Activated CD8-positive, alpha-beta memory T cell treated with anti-CD3 and anti-CD28 coated beads, Interleukin-2, amount 50 U/mL, for 24 hours (primary cell): ENCODE results near the gene PAFAH1B1.
"Not testable (repeated sequence)": the region's sequence is repeated elsewhere in the genome, so short reads cannot be mapped to it uniquely, and the experiment has no call there.

Experiments used
- DNase-seq: peaks from one replicate; pipeline ENCODE4 v3.0.0-alpha.2; 2020; ENCODE audit errors: extremely low read depth

The PAFAH1B1 gene

GRCh38 chr17:2689411-2690164, 96.1 kb downstream of the PAFAH1B1 start:
- DNase-seq = no peak

GRCh38 chr17:2690165-2691068, 97.0 kb downstream of the PAFAH1B1 start:
- no peak for DNase-seq

DNA sequence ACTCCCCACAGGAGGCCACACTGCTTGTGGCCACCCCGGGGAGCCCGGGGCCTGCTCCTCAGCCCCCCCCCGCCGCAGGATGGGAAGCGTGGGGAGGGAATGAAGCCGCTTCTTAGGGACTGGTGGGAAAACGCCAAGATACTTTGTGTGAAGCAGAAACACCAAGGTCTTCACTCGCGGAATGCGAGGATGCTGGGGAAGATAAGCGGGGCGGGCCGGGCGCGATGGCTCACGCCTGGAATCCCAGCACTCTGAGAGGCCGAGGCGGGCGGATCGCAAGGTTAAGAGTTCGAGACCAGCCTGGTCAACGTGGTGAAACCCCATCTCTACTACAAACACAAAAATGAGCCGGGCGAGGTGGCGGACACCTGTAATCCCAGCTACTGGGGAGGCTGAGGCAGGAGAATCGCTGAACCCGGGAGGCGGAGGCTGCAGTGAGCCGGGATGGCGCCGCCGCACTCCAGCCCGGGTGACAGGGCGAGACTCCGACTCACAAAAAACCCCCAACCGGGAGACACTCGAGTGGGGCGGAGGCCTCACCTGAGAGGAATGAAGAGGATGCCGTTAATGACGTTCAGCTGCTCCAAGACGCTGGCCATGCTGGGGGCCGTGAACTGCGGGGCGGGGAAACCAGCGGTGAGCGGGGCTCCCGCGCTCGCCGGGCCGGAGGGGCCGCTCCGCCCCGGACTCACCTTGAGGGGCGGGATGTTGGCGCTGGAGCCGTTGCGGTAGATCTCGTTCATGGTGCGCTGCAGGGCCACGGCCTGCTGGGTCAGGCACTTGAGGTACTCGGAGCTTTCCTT, 97.8 kb downstream of the PAFAH1B1 start:
- no peak for DNase-seq

DNA sequence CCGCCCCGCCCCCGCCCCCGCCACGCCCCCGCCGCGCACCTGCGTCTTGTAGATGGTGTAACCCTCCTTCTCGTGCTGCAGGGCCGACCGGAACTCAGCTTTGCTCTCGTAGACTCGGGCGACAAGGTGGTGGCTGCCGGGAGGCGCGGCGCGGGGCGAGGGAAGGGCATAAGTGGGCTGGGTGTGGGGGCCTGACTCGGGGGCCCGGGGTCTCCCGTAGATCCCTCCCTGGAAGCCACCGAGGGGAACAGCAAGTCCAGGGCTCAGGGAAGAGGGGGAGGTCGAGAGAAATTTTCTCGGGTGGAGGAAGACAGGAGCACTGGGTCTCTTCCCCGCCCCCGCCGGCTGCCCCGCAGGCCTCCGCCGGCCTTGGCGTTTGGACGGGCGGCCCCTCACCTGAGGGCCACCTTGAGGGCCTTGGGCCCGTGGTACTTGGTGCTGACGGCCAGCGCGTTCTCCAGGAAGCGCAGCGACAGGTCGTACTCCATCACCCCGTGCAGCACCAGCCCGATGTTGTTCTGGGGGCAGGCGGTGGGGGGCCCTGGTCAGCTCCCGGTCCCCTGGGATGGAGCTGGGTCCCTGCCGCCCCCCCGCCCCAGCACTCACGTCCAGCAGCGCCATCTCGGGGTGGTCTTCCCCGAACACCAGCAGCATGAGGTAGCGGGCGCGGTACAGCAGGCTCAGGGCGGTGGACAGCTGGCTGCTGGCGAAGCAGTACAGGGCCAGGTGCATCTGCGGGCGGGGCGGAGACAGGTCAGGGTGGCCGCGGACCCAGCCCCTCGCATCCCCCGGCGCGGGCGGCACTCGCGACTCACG, 98.7 kb downstream of the PAFAH1B1 start:
- DNase-seq = no peak

DNA sequence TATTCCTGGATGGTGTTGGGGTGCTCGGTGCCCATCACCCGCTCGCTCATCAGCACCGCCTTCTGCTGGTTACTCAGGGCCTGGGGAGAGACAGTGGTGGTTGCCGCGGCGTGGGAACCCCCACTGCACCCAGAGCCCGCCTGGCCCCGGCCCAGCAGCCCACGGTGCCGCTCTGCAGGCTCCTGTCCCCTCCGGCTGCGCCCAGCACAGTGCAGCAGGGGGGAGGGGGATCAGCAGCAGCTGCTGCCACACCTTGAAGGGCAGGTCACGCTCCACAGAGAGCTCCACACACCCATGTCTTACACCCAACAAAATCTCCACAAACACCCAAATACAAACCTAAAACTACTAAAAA, 99.3 kb downstream of the PAFAH1B1 start:
- no peak for DNase-seq

GRCh38 chr17:2693561-2694380, 100.3 kb downstream of the PAFAH1B1 start:
- DNase-seq = no peak

- DNase-seq = no peak
These were observed 101.2 kb downstream of the PAFAH1B1 start for GRCh38 chr17:2694381-2695242.

GRCh38 chr17:2695243-2695960, 101.9 kb downstream of the PAFAH1B1 start:
- DNase-seq = no peak

GRCh38 chr17:2695961-2696760, 102.7 kb downstream of the PAFAH1B1 start:
- no peak for DNase-seq

DNA sequence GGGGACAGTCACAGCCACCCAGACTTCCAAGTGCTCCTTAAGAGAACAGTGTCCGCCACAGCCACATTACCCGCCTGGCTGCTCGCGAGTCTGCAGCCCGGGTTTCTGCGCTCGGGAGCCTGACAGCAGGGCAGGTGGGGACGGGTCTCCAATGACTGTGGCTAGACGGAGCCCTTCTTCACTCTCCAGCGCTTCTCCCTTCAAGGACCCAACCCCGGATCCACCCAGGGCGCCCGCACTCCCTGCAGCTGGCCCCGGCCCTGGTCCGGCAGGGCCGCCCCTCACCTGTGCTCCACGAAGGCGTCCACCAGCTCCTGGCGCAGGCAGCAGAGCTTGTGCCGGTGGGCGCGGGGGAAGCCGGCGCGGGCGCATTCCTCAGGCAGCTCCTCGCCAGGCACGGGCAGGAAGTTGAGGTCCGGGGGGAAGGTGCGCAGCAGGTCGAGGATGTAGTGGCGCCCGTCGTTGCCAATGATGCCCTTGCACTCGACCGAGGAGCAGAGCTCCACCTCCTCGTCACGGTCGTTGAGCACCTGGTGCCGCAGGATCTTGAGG, 104.2 kb downstream of the PAFAH1B1 start:
- no peak for DNase-seq

DNA sequence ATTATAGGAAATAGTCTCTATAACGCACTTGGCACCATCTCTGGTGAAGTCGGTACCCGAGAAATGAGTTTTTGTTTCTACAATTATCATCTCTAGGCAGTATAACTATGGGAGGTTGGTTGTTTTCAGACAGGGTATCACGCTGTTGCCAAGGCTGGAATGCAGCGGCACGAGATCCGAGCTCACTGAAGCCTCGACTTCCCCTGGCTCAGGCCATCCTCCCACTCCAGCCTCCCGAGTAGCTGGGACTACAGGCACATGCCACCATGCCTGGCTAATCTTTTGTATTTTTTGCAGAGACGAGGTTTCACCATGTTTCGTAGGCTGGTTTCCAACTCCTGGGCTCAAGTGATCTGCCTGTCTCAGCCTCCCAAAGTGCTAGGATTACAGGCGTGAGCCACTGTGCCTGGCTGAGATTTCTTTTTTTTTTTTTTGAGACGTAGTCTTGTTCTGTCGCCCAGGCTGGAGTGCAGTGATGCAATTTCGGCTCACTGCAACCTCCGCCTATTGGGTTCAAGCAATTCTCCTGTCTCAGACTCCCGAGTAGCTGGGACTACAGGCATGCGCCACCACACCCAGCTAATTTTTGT, 105.9 kb downstream of the PAFAH1B1 start:
- not testable (repeated sequence) for DNase-seq

DNA sequence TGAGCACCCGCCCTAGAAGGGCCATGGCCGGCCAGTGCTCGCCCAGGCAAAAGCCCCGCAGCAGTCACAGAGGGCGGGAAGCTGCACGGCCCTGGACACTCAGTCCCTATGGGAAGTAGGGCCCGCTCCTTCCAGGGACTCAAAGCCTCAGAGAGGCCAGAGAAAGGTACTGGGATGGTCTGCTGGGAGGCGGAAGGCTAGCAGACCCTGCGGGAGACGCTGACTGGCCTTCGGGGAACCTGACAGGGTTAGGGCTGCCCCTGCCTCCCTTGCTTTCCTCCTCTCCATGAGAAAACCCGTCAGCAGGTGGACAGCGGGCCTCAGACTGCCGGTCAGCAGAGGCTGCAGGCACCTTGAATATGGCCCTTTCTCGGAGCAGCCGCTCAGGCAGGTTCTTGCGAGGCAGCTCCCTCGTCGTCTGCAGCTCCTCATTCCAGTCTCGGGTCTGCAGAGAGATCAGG, 106.6 kb downstream of the PAFAH1B1 start:
- DNase-seq = no peak

DNA sequence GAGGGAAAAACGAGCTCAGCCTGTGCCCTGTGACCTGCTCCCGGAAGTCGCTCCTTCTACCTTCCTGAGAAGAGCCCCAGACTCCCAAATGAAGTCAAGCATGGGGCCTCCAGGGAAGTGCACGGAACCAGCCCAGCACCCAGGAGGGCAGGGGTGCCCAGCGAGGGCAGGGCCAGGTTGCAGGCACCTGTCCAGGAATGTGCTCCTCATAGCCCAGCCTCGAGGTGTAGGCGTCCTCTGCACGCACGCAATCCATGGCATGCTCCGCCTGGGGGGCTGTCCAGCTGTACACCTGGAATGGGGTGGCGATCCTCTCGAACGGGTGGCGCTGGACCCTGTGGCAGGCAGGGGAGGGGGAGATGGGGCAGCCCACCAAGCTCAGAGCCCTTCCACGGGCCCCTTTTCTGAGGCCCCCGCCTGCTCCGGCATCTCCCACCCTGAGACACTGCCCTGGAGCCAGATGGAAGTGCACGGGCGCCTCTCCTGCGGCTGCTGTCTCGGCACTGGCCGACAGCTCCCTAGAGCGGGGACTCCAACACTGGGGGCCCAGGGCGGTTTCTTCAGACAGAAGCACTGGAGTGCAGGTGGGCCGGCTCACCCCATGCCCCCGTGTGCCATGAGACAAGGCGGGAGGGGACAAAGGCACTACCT, 107.2 kb downstream of the PAFAH1B1 start:
- no peak for DNase-seq

DNA sequence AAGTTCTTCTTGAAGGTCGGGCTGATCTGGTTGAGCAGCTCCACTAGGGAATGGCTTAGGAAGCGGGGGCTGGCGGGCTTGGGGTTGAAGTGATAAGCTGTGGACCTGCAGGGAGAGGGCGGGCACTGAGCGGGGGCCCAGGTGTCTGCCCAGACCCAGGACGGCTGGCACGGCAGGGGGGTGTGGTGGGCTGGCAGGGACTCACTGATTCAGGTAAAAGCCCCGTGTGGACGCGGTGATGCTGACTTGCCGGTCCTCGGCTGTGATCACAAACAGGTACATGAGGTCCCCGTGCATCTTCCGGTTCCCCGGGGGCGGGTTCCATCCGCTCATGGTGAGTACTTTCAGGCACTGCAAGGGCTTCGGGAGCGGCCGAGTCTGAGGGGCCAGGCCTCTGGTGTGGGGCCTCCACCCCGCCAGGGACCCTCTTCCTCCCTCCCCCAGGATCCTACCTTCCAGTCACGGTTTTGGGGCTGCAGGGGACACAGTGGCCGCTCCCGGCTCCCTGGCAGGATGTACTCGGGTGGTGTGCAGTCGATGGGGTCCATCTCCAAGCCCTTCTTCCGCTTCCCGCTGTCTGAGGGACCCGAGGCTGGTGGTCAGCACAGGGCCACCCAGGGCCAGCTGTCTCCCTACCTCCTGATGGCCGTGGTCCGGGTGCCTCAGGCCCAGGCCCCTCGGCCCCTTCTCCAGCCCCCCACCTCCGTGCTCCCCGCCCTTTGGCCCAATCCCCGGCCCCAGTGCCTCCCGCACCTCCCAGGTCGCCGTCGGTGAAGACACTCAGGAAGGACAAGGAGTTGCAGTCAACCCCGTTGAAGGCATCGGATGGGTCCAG, 107.9 kb downstream of the PAFAH1B1 start:
- DNase-seq = no peak

- DNase-seq = no peak
These were observed 108.7 kb downstream of the PAFAH1B1 start for GRCh38 chr17:2701996-2702741.
